Esophagus muscularis mucosa (tissue), 4 donors: ENCODE measurements around the gene CRYBA2. TPM values are rescaled to one million over a fixed set of nuclear protein-coding genes. Genes with fewer than 3 reads are reported as not detected.
A peak's percentile ranks its signal among the peaks of the same experiment; 100 is the strongest.

Source experiments
- DNase-seq: peaks from one replicate; pipeline ENCODE4 v3.0.0-alpha.2; 2017; ENCODE audit errors: extremely low spot score
- H3K27ac ChIP-seq, 4 donors: fragments of 200-600 bp; sonication (generic); replicated peaks in 1 of 4; 1 replicate in 3 of 4; 2 replicates in 1 of 4; pipeline ENCODE4 v1.5.1; 2016 to 2019; ENCODE audit warnings: mild to moderate bottlenecking in 1 of 4
- H3K27me3 ChIP-seq, 4 donors: fragments of 200-600 bp; sonication (generic); one replicate each; pipeline versions ENCODE4 v1.5.1 to v1.6.0; 2016 to 2019
- H3K36me3 ChIP-seq, 4 donors: fragments of 200-600 bp; sonication (generic); one replicate each; pipeline ENCODE4 v1.5.1; 2016 to 2019
- H3K4me1 ChIP-seq, 4 donors: fragments of 200-600 bp; sonication (generic); one replicate each; pipeline ENCODE4 v1.5.1; 2016 to 2019
- H3K4me3 ChIP-seq, 4 donors: fragments of 200-600 bp; sonication (generic); 1 replicate in 2 of 4; 2 replicates in 2 of 4; pipeline ENCODE4 v1.5.1; 2016 to 2019; ENCODE audit warnings: mild to moderate bottlenecking in 4 of 4, moderate library complexity in 1 of 4
- H3K9me3 ChIP-seq, 4 donors: fragments of 200-600 bp; sonication (generic); 1 replicate in 3 of 4; 2 replicates in 1 of 4; pipeline ENCODE4 v1.5.1; 2016 to 2019
- CTCF ChIP-seq, 3 experiments: fragments of 200-600 bp in 2 of 3; fragments of 450-650 bp in 1 of 3; sonication (generic) in 2 of 3; IDR thresholded peaks; one replicate each; pipeline ENCODE4 v1.5.1; 2017 to 2019; ENCODE audit warnings: antibody characterized with exemption in 3 of 3, mild to moderate bottlenecking in 2 of 3, moderate library complexity in 1 of 3
- EP300 ChIP-seq: sonication (generic); formaldehyde crosslinking; IDR thresholded peaks from one replicate; pipeline ENCODE4 v1.6.1; 2017; ENCODE audit warnings: antibody characterized with exemption
- POLR2A ChIP-seq: fragments of 450-650 bp; IDR thresholded peaks from one replicate; pipeline ENCODE4 v1.6.1; 2017; ENCODE audit warnings: antibody characterized with exemption, moderate library complexity, mild to moderate bottlenecking, low read depth
- POLR2AphosphoS5 ChIP-seq, 2 donors: sonication (generic); formaldehyde crosslinking; IDR thresholded peaks; one replicate each; pipeline ENCODE4 v1.6.1; 2017; ENCODE audit warnings: antibody characterized with exemption in 2 of 2
- WGBS: methylation state at CpG from one replicate; pipeline ENCODE4 v1.1.5; 2018; 5-methylcytosine and 5-hydroxymethylcytosine counted together
- intact Hi-C: fragments of 100-400 bp; cut with DNase I; formaldehyde crosslinking; loops from one replicate; pipeline ENCODE4 v1.15.1; 2023
- total RNA-seq, 4 donors: library from RNA; depleted of rRNA; stranded (reverse); fragments of >200 nt; gene quantifications; one replicate each; pipeline versions ENCODE4 v1.1.0 to v1.2.1, GENCODE V29; 2016

The CRYBA2 gene
- total RNA-seq, 4 donors from 2014 or later: not detected

DNA sequence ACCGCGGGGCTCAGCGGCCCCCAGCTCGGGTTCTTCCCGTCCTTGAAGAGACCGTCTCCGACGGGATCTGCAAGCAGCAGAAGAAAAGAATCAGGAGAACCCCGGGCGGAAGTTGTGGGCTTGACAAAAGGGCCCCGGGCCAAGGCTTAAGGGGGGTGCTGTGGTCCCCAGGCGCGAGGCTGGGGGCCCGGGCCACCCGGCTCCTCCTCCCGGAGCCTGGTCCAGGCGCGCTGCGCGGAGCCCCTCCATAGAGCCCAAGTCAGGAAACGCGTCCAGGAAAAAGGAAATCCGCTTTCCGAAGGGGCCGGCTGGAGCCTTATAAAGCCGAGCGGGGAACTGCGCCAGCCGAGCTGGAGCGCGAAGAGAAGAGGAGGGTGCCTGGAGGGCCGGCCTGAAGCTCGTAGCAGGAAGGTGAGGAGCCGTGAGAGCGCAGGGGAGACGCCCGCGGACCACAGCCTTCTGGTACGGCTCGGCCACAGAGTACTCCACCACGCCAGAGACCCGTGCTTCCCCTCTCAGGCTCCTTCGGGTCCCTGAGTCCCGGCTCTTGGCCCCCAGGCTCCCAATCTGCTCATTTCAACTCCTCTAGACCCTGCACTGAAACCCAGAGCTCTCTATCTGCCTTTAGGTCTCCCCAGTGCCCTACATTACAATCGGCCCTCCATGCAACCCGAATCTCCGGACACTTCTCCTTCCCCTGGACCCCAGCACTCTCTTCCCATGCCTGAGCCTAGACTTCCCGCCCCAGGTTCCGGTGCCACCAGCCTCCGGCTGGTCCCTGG is 8.8 kb downstream of the CRYBA2 start:
- 2% methylated on average over 42 of the region's 50 CpGs for WGBS
- DNase-seq: no peak
- peaks cover 42 to 59% (median 55%) of the 10 kb centered on the region in 4 donors for H3K4me1 ChIP-seq

DNA sequence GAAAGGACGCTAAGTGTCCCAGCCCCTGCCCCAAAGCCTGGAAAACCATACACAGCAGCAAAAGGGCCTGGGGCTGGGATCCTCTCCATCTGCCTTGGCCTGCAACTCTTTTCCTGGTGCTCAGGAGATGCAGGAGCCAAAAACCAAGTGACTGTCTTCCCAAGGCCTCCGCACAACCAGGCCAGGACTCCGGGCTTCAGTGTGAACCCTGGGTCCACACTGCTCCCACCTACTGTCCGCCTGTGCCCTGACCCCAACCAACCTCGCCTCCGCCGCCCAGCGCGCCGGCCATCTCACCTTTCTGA is 9.3 kb downstream of the CRYBA2 start:
- Histone ChIP-seq H3K9me3 (no peaks in the 10 kb centered on the region), H3K27ac (no peak overlapping the region), H3K27me3 (peaks cover 0 to 100% (median 88%) of the 10 kb centered on the region in 4 donors), H3K4me3 (peak overlapping the region in 2 of 4 donors; percentile 29 to 35), H3K4me1 (peaks cover 42 to 59% (median 55%) of the 10 kb centered on the region in 4 donors), H3K36me3 (no peaks in the 10 kb centered on the region)
- intact Hi-C loops: no loop called here
- 16% methylated on average over 9 of the region's 10 CpGs for WGBS
- DNase-seq: no peak
- TF ChIP-seq POLR2AphosphoS5 (IDR thresholded peaks at IDR 0.05) (no peak), EP300 (no peak), POLR2A (no peak), CTCF (IDR thresholded peaks at IDR 0.05) (no peak)

More for the DNA sequence above, 8.8 kb downstream of the CRYBA2 start:
- Histone ChIP-seq H3K27me3 (peaks cover 0 to 100% (median 90%) of the 10 kb centered on the region in 4 donors), H3K9me3 (no peaks in the 10 kb centered on the region), H3K36me3 (no peaks in the 10 kb centered on the region), H3K27ac (no peak overlapping the region), H3K4me3 (peak overlapping the region; percentile 15 to 35 (median 24))
- TF ChIP-seq POLR2A: no peak
- TF ChIP-seq EP300: no peak
- no peak for TF ChIP-seq POLR2AphosphoS5 (IDR thresholded peaks at IDR 0.05)
- no peak for TF ChIP-seq CTCF (IDR thresholded peaks at IDR 0.05)
- intact Hi-C loops: no loop called here

- TF ChIP-seq EP300 (no peak), POLR2A (no peak), CTCF (IDR thresholded peaks at IDR 0.05) (no peak)
- intact Hi-C loops: no loop called here
- Histone ChIP-seq H3K4me3 (peak overlapping the region in 1 of 4 donors; percentile 29), H3K27ac (no peak overlapping the region), H3K27me3 (peaks cover 0 to 100% (median 86%) of the 10 kb centered on the region in 4 donors), H3K36me3 (no peaks in the 10 kb centered on the region), H3K9me3 (no peaks in the 10 kb centered on the region), H3K4me1 (peaks cover 42 to 59% (median 55%) of the 10 kb centered on the region in 4 donors)
- DNase-seq: no peak
- 19% methylated on average over 10 of the region's 23 CpGs for WGBS
These were observed 9.8 kb downstream of the CRYBA2 start for GRCh38 chr2:218983263-218983933.

- DNase-seq: no peak
- H3K4me3 ChIP-seq: peak overlapping the region in 3 of 4 donors; percentile 40 to 52 (median 42)
- TF ChIP-seq CTCF (IDR thresholded peaks at IDR 0.05) (no peak), POLR2AphosphoS5 (IDR thresholded peaks at IDR 0.05) (no peak), EP300 (no peak), POLR2A (no peak)
- peaks cover 0 to 99% (median 81%) of the 10 kb centered on the region in 4 donors for H3K27me3 ChIP-seq
- H3K27ac ChIP-seq: no peak overlapping the region
- H3K4me1 ChIP-seq: peaks cover 42 to 59% (median 55%) of the 10 kb centered on the region in 4 donors
- 13% methylated on average over 20 of the region's 28 CpGs for WGBS
- H3K36me3 ChIP-seq: no peaks in the 10 kb centered on the region
- intact Hi-C loops: no loop called here
- no peaks in the 10 kb centered on the region for H3K9me3 ChIP-seq
These were observed 10.5 kb downstream of the CRYBA2 start for GRCh38 chr2:218982586-218983262.
